Neutrophil (primary cell): ENCODE data around the gene BBS2.

Source experiments
- H3K27ac ChIP-seq: fragments of 200-600 bp; sonication (generic); 2 replicates; pipeline ENCODE4 v1.5.1; 2016; ENCODE audit warnings: mild to moderate bottlenecking, moderate library complexity
- H3K27me3 ChIP-seq: fragments of 200-600 bp; sonication (generic); 2 replicates; pipeline ENCODE4 v1.6.0; 2016; ENCODE audit warnings: mild to moderate bottlenecking
- H3K36me3 ChIP-seq: fragments of 200-600 bp; sonication (generic); 2 replicates; pipeline ENCODE4 v1.5.1; 2017
- H3K4me1 ChIP-seq, 2 experiments: fragments of 200-600 bp in 1 of 2; sonication (generic) in 1 of 2; 1 replicate in 1 of 2; 2 replicates in 1 of 2; pipeline versions ENCODE4 v1.5.1 to v1.6.1; 2013 to 2016; ENCODE audit warnings: low read depth in 1 of 2, low read length in 1 of 2, mild to moderate bottlenecking in 1 of 2, moderate library complexity in 1 of 2; ENCODE audit not compliant: control insufficient read depth in 1 of 2, insufficient read depth in 1 of 2
- H3K4me3 ChIP-seq, 2 experiments: fragments of 200-600 bp in 1 of 2; sonication (generic) in 1 of 2; 1 replicate in 1 of 2; 2 replicates in 1 of 2; pipeline ENCODE4 v1.5.1; 2013 to 2016; ENCODE audit warnings: low read depth in 1 of 2, low read length in 1 of 2, mild to moderate bottlenecking in 1 of 2, moderate library complexity in 1 of 2
- H3K9me3 ChIP-seq: fragments of 200-600 bp; sonication (generic); 2 replicates; pipeline ENCODE4 v1.5.1; 2016
- CTCF ChIP-seq: fragments of 200-600 bp; sonication (generic); IDR thresholded peaks from 2 replicates; pipeline ENCODE4 v1.5.1; 2016; ENCODE audit warnings: antibody characterized with exemption

BBS2 gene

GRCh38 chr16:56470666-56471065, 49.2 kb downstream of the BBS2 start:
- no peak for TF ChIP-seq CTCF
- Histone ChIP-seq H3K27ac (no peak overlapping the region), H3K27me3 (no peaks in the 10 kb centered on the region), H3K4me1 (no peaks in the 10 kb centered on the region), H3K36me3 (peaks cover 95% of the 10 kb centered on the region), H3K4me3 (no peak overlapping the region), H3K9me3 (no peaks in the 10 kb centered on the region)

GRCh38 chr16:56470232-56470631, 49.6 kb downstream of the BBS2 start:
- Histone ChIP-seq H3K4me3 (no peak overlapping the region), H3K36me3 (peaks cover 90% of the 10 kb centered on the region), H3K4me1 (no peaks in the 10 kb centered on the region), H3K27ac (no peak overlapping the region), H3K9me3 (no peaks in the 10 kb centered on the region), H3K27me3 (no peaks in the 10 kb centered on the region)
- TF ChIP-seq CTCF = no peak

GRCh38 chr16:56469748-56470147, 50.1 kb downstream of the BBS2 start:
- H3K4me1 ChIP-seq = no peaks in the 10 kb centered on the region
- H3K9me3 ChIP-seq = no peaks in the 10 kb centered on the region
- H3K4me3 ChIP-seq = no peak overlapping the region
- H3K27me3 ChIP-seq = no peaks in the 10 kb centered on the region
- peaks cover 86% of the 10 kb centered on the region for H3K36me3 ChIP-seq
- H3K27ac ChIP-seq = no peak overlapping the region
- TF ChIP-seq CTCF = no peak

GRCh38 chr16:56468800-56469199, 51.0 kb downstream of the BBS2 start:
- Histone ChIP-seq H3K27ac (no peak overlapping the region), H3K4me1 (no peaks in the 10 kb centered on the region), H3K9me3 (no peaks in the 10 kb centered on the region), H3K36me3 (peaks cover 77% of the 10 kb centered on the region), H3K4me3 (no peak overlapping the region), H3K27me3 (no peaks in the 10 kb centered on the region)
- no peak for TF ChIP-seq CTCF

GRCh38 chr16:56466344-56466743, 53.5 kb downstream of the BBS2 start:
- no peak for TF ChIP-seq CTCF
- Histone ChIP-seq H3K27ac (no peak overlapping the region), H3K36me3 (peaks cover 67% of the 10 kb centered on the region), H3K9me3 (no peaks in the 10 kb centered on the region), H3K27me3 (no peaks in the 10 kb centered on the region), H3K4me3 (no peak overlapping the region), H3K4me1 (no peaks in the 10 kb centered on the region)

- TF ChIP-seq CTCF = no peak
- Histone ChIP-seq H3K27ac (no peak overlapping the region), H3K36me3 (peaks cover 61% of the 10 kb centered on the region), H3K4me1 (no peaks in the 10 kb centered on the region), H3K27me3 (no peaks in the 10 kb centered on the region), H3K4me3 (no peak overlapping the region), H3K9me3 (no peaks in the 10 kb centered on the region)
Observed at GRCh38 chr16:56463153-56463552, 56.7 kb downstream of the BBS2 start.
